Naive thymus-derived CD8-positive, alpha-beta T cell (primary cell): ENCODE results near the gene BTBD2. TPM values are rescaled to one million over a fixed set of nuclear protein-coding genes. Genes with fewer than 3 reads are reported as not detected.
A peak's percentile ranks its signal among the peaks of the same experiment; 100 is the strongest.

Experiments used
- ATAC-seq, 2 donors: fragments of 150-1000 bp; cut with Tn5 transposase in 1 of 2; sonication (Bioruptor Pico), chemical (Tn5 transposase) in 1 of 2; 1 replicate in 1 of 2; 2 replicates in 1 of 2; pipeline ENCODE4 v1.10.0; 2021; ENCODE audit warnings: mild to moderate bottlenecking in 2 of 2, moderate library complexity in 2 of 2
- POLR2A ChIA-PET: fragments of 350-600 bp; sonication (Branson Sonifier 250); formaldehyde crosslinking; loops from one replicate; lab custom pipeline; 2021; ENCODE audit warnings: antibody characterized with exemption; lab: Charles Lee
- DNase-seq, 10 donors: peaks; one replicate each; pipeline versions ENCODE4 v3.0.0 to v3.0.0-alpha.2; 2020 to 2022
- H3K27ac Mint-ChIP-seq, 10 donors: one replicate each; pipeline ENCODE4 v1.8.0; 2020 to 2022; ENCODE audit warnings: mild to moderate bottlenecking in 10 of 10, mixed read lengths in 10 of 10, moderate library complexity in 4 of 10, inconsistent platforms in 1 of 10
- H3K27me3 Mint-ChIP-seq, 5 donors: one replicate each; pipeline ENCODE4 v1.8.0; 2021 to 2022; ENCODE audit warnings: mixed read lengths in 5 of 5
- H3K36me3 Mint-ChIP-seq, 3 donors: one replicate each; pipeline ENCODE4 v1.8.0; 2020 to 2022; ENCODE audit warnings: mixed read lengths in 3 of 3, mild to moderate bottlenecking in 2 of 3, inconsistent platforms in 1 of 3
- H3K4me1 Mint-ChIP-seq, 4 donors: one replicate each; pipeline ENCODE4 v1.8.0; 2021 to 2022; ENCODE audit warnings: mixed read lengths in 4 of 4
- H3K4me3 Mint-ChIP-seq, 10 donors: one replicate each; pipeline ENCODE4 v1.8.0; 2020 to 2022; ENCODE audit warnings: mild to moderate bottlenecking in 10 of 10, mixed read lengths in 10 of 10, moderate library complexity in 6 of 10, inconsistent platforms in 1 of 10
- H3K9me3 Mint-ChIP-seq, 9 donors: one replicate each; pipeline ENCODE4 v1.8.0; 2020 to 2022; ENCODE audit warnings: mixed read lengths in 9 of 9, mild to moderate bottlenecking in 3 of 9, inconsistent platforms in 1 of 9, moderate library complexity in 1 of 9
- polyA plus RNA-seq, 3 donors: library from polyadenylated mRNA; unstranded; fragments of 300-500 nt; fragmentation: Illumina TruSeq; gene quantifications; one replicate each; pipeline ENCODE4 v1.2.3, GENCODE V29; 2021
- total RNA-seq, 8 experiments: library from RNA in 2 of 8; stranded (reverse) in 2 of 8; gene quantifications; one replicate each; pipeline ENCODE4 v1.2.3 and lab custom pipeline; 2021 to 2026

The BTBD2 gene
- total and polyA plus RNA-seq, 5 experiments from 2014 or later = 3.2 to 64.1 (median 7.3) TPM

- H3K27me3 Mint-ChIP-seq = no peaks in the 10 kb centered on the region
- no peak overlapping the region for H3K27ac Mint-ChIP-seq
- H3K36me3 Mint-ChIP-seq = peaks cover 0 to 71% (median 11%) of the 10 kb centered on the region in 3 donors
- POLR2A ChIA-PET = interaction anchor here (0.7 kb wide), 2 partner anchors 43 to 1237 kb away, joined by 3 to 4 read pairs; no protein-coding TSS in a partner anchor
- H3K4me3 Mint-ChIP-seq = no peak overlapping the region
- H3K4me1 Mint-ChIP-seq = no peaks in the 10 kb centered on the region
- no peaks in the 10 kb centered on the region for H3K9me3 Mint-ChIP-seq
- ATAC-seq (no peak), DNase-seq (no peak)
These were observed 31.2 kb downstream of the BTBD2 start for GRCh38 chr19:1984357-1984756.

DNA sequence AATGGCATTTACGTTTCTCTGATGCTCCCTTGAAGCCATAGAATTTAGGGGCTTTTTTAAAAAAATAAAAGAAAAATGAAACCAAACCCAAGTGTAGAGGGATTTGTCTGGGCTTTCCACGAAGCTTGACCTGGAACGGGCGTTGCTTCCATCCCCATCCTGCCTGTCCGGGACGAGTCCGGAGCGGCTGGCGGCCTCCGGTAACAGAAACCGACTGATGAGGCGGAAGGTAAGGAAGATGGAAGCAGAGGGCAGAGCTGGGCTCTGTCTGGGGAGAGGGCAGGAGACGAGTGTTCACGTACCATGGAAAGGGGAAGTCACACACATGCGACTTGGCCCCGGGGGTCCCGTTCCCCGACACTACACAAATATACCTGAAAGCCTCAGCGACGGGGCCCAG, 34.3 kb downstream of the BTBD2 start:
- DNase-seq (no peak), ATAC-seq (no peak)
- peak overlapping the region in 2 of 10 donors; percentile 25 to 43 for H3K27ac Mint-ChIP-seq
- no peak overlapping the region for H3K4me3 Mint-ChIP-seq
- no peaks in the 10 kb centered on the region for H3K9me3 Mint-ChIP-seq
- H3K4me1 Mint-ChIP-seq = peaks cover 0 to 2% (median 0%) of the 10 kb centered on the region in 4 donors
- no peaks in the 10 kb centered on the region for H3K27me3 Mint-ChIP-seq
- H3K36me3 Mint-ChIP-seq = peaks cover 0 to 56% (median 11%) of the 10 kb centered on the region in 3 donors
- POLR2A ChIA-PET = interaction anchor here (1.5 to 1.6 kb wide), 2 partner anchors 11 to 116 kb away, joined by 3 to 4 read pairs; no protein-coding TSS in a partner anchor

DNA sequence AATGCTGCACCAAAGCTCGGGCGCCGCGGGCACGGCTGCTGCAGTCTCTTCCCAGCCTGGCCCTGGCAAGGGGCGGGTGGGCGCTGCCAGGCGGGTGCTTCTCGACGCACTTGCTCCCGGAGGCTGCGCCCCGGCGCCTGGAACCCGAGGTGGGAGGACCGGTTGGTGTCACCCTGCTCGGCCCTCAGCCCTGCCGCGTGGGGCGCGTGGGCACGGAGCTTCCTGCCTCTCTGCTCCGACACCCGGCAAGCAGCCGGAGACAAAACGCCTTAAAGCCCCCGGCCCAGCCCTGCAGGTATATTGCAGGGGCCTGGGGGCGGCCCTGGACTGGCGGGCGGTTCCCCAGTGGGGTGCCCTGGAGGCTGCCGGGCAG, 34.7 kb downstream of the BTBD2 start:
- Mint-ChIP-seq H3K36me3 (peaks cover 0 to 58% (median 11%) of the 10 kb centered on the region in 3 donors), H3K4me3 (no peak overlapping the region), H3K27ac (no peak overlapping the region), H3K9me3 (no peaks in the 10 kb centered on the region), H3K27me3 (no peaks in the 10 kb centered on the region), H3K4me1 (peaks cover 0 to 3% (median 0%) of the 10 kb centered on the region in 4 donors)
- no peak for ATAC-seq
- no peak for DNase-seq
- POLR2A ChIA-PET = interaction anchor here (1.5 to 1.6 kb wide), 2 partner anchors 10 to 116 kb away, joined by 3 to 4 read pairs; no protein-coding TSS in a partner anchor

DNA sequence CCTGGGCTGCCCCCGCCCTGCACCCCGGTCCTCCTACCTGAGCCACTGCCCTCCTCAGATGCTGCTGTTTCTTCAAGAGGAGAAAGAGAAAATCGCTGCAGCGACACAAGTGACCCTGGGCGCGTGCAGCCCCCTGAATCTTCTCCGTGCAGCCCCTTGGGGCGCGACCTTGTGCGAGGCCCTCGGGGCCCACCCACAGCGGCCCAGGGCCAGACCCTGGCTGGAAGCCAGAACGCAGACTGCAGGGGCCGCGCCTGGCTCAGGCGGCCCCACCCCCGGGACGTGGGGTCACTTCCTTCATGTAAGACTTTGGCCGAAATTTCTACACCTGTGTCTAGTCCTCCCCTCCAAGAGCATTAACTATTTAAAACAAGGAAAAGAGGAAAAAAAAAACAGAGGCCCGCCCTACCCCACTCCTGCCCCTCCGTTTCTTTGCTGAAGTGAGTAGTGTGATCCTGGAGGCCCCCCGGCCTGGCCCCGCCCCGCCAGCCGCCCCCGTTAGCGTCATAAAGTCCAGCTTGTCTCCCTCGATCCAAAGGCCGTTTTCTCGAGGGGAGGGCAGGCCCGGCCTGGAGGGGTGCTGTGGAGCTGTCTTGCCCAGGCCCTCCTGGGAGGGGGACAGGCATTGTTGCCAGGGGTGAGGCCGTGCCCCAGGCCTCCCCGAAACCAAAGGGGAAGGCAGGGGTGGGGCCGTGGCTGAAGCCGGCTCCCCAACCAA, 35.3 kb downstream of the BTBD2 start:
- Mint-ChIP-seq H3K27ac (no peak overlapping the region), H3K27me3 (no peaks in the 10 kb centered on the region), H3K36me3 (peaks cover 0 to 61% (median 11%) of the 10 kb centered on the region in 3 donors), H3K4me3 (no peak overlapping the region), H3K9me3 (no peaks in the 10 kb centered on the region), H3K4me1 (peaks cover 0 to 3% (median 0%) of the 10 kb centered on the region in 4 donors)
- POLR2A ChIA-PET = interaction anchor here (1.3 to 1.5 kb wide), 2 partner anchors 9 to 115 kb away, joined by 3 to 5 read pairs; no protein-coding TSS in a partner anchor
- ATAC-seq (no peak), DNase-seq (no peak)

- no peaks in the 10 kb centered on the region for H3K9me3 Mint-ChIP-seq
- POLR2A ChIA-PET = interaction anchor here (1.3 kb wide), 1 partner anchor 10 kb away, joined by 5 read pairs; no protein-coding TSS in a partner anchor
- H3K4me1 Mint-ChIP-seq = peaks cover 0 to 8% (median 0%) of the 10 kb centered on the region in 4 donors
- H3K27me3 Mint-ChIP-seq = no peaks in the 10 kb centered on the region
- ATAC-seq (no peak), DNase-seq (no peak)
- H3K27ac Mint-ChIP-seq = peak overlapping the region in 1 of 10 donors; percentile 18
- H3K4me3 Mint-ChIP-seq = no peak overlapping the region
- peaks cover 0 to 60% (median 11%) of the 10 kb centered on the region in 3 donors for H3K36me3 Mint-ChIP-seq
These were observed 35.9 kb downstream of the BTBD2 start for GRCh38 chr19:1979642-1980041.

DNA sequence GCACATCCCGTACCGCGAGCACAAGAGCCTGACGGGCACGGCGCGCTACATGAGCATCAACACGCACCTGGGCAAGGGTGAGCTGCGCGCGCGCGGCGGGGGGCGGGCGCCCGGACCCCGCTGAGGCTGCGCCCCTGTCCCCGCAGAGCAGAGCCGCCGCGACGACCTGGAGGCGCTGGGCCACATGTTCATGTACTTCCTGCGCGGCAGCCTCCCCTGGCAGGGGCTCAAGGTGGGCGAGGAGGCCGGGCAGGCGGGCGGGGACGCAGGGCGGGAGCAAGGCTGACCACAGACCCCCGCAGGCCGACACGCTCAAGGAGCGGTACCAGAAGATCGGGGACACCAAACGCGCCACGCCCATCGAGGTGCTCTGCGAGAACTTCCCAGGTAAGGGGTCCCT, 36.5 kb downstream of the BTBD2 start:
- DNase-seq (no peak), ATAC-seq (no peak)
- Mint-ChIP-seq H3K36me3 (peaks cover 0 to 55% (median 11%) of the 10 kb centered on the region in 3 donors), H3K4me3 (no peak overlapping the region), H3K27ac (no peak overlapping the region), H3K27me3 (no peaks in the 10 kb centered on the region), H3K4me1 (peaks cover 0 to 9% (median under 1%) of the 10 kb centered on the region in 4 donors), H3K9me3 (no peaks in the 10 kb centered on the region)
- POLR2A ChIA-PET = interaction anchor here (1.3 kb wide), 1 partner anchor 11 kb away, joined by 5 read pairs; no protein-coding TSS in a partner anchor

GRCh38 chr19:1978346-1978894, 37.1 kb downstream of the BTBD2 start:
- Mint-ChIP-seq H3K9me3 (no peaks in the 10 kb centered on the region), H3K4me3 (no peak overlapping the region), H3K27me3 (no peaks in the 10 kb centered on the region), H3K4me1 (peaks cover 1 to 13% (median 3%) of the 10 kb centered on the region in 4 donors), H3K36me3 (peaks cover 0 to 52% (median 9%) of the 10 kb centered on the region in 3 donors), H3K27ac (no peak overlapping the region)
- ATAC-seq (no peak), DNase-seq (no peak)
- POLR2A ChIA-PET = interaction anchor here (0.5 kb wide), 1 partner anchor 10 kb away, joined by 5 read pairs; no protein-coding TSS in a partner anchor

- POLR2A ChIA-PET = interaction anchor here (0.7 to 0.9 kb wide), 2 partner anchors 115 to 725 kb away, joined by 3 to 6 read pairs; partner anchors contain the start of gene GNG7
These were observed 38.4 kb downstream of the BTBD2 start for GRCh38 chr19:1977120-1977519.

DNA sequence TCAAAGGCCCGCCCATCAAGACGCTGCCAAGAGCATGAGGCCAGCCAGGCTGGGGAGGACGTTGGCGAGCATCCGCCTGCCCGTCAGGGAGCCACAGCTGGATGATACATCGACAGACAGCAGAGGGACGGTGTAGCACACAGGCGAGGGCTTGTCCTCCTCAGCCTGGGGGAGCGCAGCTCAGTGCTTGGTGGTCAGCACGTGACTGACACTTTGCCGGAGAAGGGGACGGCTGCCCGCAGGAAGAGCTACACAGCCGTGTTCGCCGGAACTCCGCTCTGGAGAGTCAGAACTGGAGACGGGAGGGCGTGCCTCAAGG, 40.4 kb downstream of the BTBD2 start:
- ATAC-seq (no peak), DNase-seq (no peak)
- H3K27me3 Mint-ChIP-seq = no peaks in the 10 kb centered on the region
- H3K27ac Mint-ChIP-seq = no peak overlapping the region
- H3K9me3 Mint-ChIP-seq = no peaks in the 10 kb centered on the region
- POLR2A ChIA-PET = interaction anchor here (1.3 kb wide), 1 partner anchor 21 kb away, joined by 3 read pairs; no protein-coding TSS in a partner anchor
- peaks cover 6 to 29% (median 8%) of the 10 kb centered on the region in 4 donors for H3K4me1 Mint-ChIP-seq
- H3K4me3 Mint-ChIP-seq = no peak overlapping the region
- H3K36me3 Mint-ChIP-seq = peaks cover 0 to 39% (median 0%) of the 10 kb centered on the region in 3 donors

More at GRCh38 chr19:1977120-1977519, 38.4 kb downstream of the BTBD2 start:
- no peak for ATAC-seq
- Mint-ChIP-seq H3K4me1 (peaks cover 4 to 22% (median 6%) of the 10 kb centered on the region in 4 donors), H3K36me3 (peaks cover 0 to 47% (median 7%) of the 10 kb centered on the region in 3 donors), H3K9me3 (no peaks in the 10 kb centered on the region), H3K27me3 (no peaks in the 10 kb centered on the region), H3K27ac (no peak overlapping the region), H3K4me3 (no peak overlapping the region)
- DNase-seq = no peak

DNA sequence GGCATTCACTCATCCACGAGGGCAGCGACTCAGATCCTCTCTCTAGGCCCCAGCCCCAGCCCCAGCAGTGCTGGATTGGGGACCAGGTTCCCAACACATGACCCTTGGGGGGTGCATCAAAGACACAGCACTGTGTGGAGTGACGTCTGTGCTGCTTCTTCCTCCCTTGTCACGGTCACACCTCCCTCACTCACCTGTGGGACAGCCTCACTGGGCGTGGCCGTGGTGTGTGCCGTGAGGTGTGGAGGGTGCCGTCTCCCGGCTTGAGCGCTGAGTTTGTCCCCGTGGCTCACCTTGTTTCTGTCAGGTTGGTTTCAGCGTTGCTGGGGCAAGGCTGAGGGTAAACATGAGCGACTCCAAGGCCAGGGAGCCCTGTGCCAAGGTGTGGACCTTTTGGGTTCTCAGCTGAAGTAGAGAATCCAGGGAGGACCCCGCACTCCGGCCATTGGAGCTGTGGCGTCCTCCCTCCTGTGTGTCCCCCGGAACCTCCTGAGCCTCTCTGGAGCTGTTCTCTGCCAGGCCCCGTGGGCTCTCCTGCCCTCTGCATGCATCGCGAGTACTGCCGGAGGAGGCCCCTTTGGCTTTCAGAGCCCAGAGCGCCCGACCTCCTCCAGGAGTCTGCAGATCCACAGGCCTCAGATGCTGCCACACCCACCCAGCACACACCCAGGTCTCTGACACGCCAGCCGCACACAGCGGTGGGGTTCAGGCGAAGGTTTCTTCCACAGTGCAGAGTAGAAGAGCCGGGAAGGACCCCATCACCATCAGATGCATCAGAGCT, 40.9 kb downstream of the BTBD2 start:
- ATAC-seq (no peak), DNase-seq (no peak)
- H3K36me3 Mint-ChIP-seq = peaks cover 0 to 39% (median 0%) of the 10 kb centered on the region in 3 donors
- H3K27me3 Mint-ChIP-seq = no peaks in the 10 kb centered on the region
- POLR2A ChIA-PET = interaction anchor here (1.3 kb wide), 1 partner anchor 20 kb away, joined by 3 read pairs; no protein-coding TSS in a partner anchor
- H3K27ac Mint-ChIP-seq = peak overlapping the region in 1 of 10 donors; percentile 59
- no peak overlapping the region for H3K4me3 Mint-ChIP-seq
- H3K9me3 Mint-ChIP-seq = no peaks in the 10 kb centered on the region
- peaks cover 6 to 32% (median 8%) of the 10 kb centered on the region in 4 donors for H3K4me1 Mint-ChIP-seq

GRCh38 chr19:1970806-1971502, 44.6 kb downstream of the BTBD2 start:
- peaks cover 13 to 46% (median 21%) of the 10 kb centered on the region in 4 donors for H3K4me1 Mint-ChIP-seq
- H3K27me3 Mint-ChIP-seq = no peaks in the 10 kb centered on the region
- ATAC-seq = no peak
- H3K27ac Mint-ChIP-seq = peak overlapping the region in 1 of 10 donors; percentile 37
- H3K36me3 Mint-ChIP-seq = peaks cover 0 to 33% (median 2%) of the 10 kb centered on the region in 3 donors
- H3K9me3 Mint-ChIP-seq = no peaks in the 10 kb centered on the region
- no peak for DNase-seq
- POLR2A ChIA-PET = interaction anchor here (1.5 to 1.9 kb wide), 2 partner anchors 9 to 11 kb away, joined by 4 to 8 read pairs; no protein-coding TSS in a partner anchor
- no peak overlapping the region for H3K4me3 Mint-ChIP-seq
